Calu3 (cell line): Measurements from ENCODE around the gene SAMD4B. TPM values are rescaled to one million over a fixed set of nuclear protein-coding genes. Genes with fewer than 3 reads are reported as not detected.

ENCODE experiments used
- Bru-seq: library from RNA; stranded (reverse); fragments of 400-500 nt; gene quantifications from one replicate; lab custom pipeline; 2021; lab: Mats Ljungman, UMichigan
- BruChase-seq, 2 experiments: library from RNA; stranded (reverse); fragments of 400-500 nt; gene quantifications; one replicate each; lab custom pipeline; 2021; lab: Mats Ljungman, UMichigan
- BruUV-seq: library from RNA; stranded (reverse); fragments of 400-500 nt; replicated peaks from 2 replicates; lab custom pipeline; 2021; lab: Mats Ljungman, UMichigan
- CTCF ChIA-PET: fragments of 300-600 bp; sonication (Branson Sonifier 250); formaldehyde crosslinking; loops from one replicate; lab custom pipeline; 2022; ENCODE audit warnings: antibody characterized with exemption; lab: Charles Lee
- DNase-seq: peaks from one replicate; pipeline ENCODE4 v3.0.0; 2022
- H3K27ac Mint-ChIP-seq: one replicate; pipeline ENCODE4 v1.8.0; 2022; ENCODE audit warnings: mixed read lengths; ENCODE audit not compliant: unreplicated experiment
- H3K27me3 Mint-ChIP-seq: one replicate; pipeline ENCODE4 v1.8.0; 2022; ENCODE audit warnings: mixed read lengths; ENCODE audit not compliant: unreplicated experiment
- H3K36me3 Mint-ChIP-seq: one replicate; pipeline ENCODE4 v1.8.0; 2022; ENCODE audit warnings: mild to moderate bottlenecking, moderate library complexity, mixed read lengths; ENCODE audit not compliant: insufficient read depth, unreplicated experiment
- H3K4me1 Mint-ChIP-seq: one replicate; pipeline ENCODE4 v1.8.0; 2022; ENCODE audit warnings: mild to moderate bottlenecking, low read depth, mixed read lengths; ENCODE audit not compliant: unreplicated experiment
- H3K4me3 Mint-ChIP-seq: one replicate; pipeline ENCODE4 v1.8.0; 2022; ENCODE audit warnings: mild to moderate bottlenecking, low read depth, moderate library complexity, mixed read lengths; ENCODE audit not compliant: unreplicated experiment
- H3K9me3 Mint-ChIP-seq: one replicate; pipeline ENCODE4 v1.8.0; 2022; ENCODE audit warnings: low read depth, mixed read lengths; ENCODE audit not compliant: unreplicated experiment
- intact Hi-C: fragments of 100-400 bp; cut with micrococcal nuclease; formaldehyde crosslinking; loops from one replicate; pipeline ENCODE4 v1.10.0; 2022; ENCODE audit not compliant: unreplicated experiment
- long read RNA-seq: library from polyadenylated mRNA; stranded (forward); transcript quantifications from one replicate; pipeline ENCODE4 v2.0.0, GENCODE V29; 2022
- total RNA-seq: library from RNA; stranded (reverse); gene quantifications from 2 replicates; pipeline ENCODE4 v1.2.3, GENCODE V29; 2022
- TF ChIP-seq, protein P1 (sequence below): fragments of 200-600 bp; IDR thresholded peaks from one replicate; pipeline ENCODE4 v1.8.0; 2022; ENCODE audit warnings: antibody characterized with exemption; ENCODE audit not compliant: unreplicated experiment

Gene SAMD4B
- total RNA-seq: 214 and 237 TPM in 2 replicates
- Bru-seq, nascent RNA: percentile 89 among the genes with signal in this experiment
- BruChase-seq, experiment 1, labeled RNA remaining after a 6-hour chase: percentile 95 among the genes with signal in this experiment
- BruChase-seq, experiment 2, labeled RNA remaining after a 2-hour chase: percentile 92 among the genes with signal in this experiment
- long read RNA-seq, transcript SAMD4B-204 (1 exons, 578 nt): major isoform, 7 of 77 reads
- long read RNA-seq, partial matches to known transcripts: 19 of 77 reads
- long read RNA-seq, other reads (novel, unspliced or antisense): 46 of 77 reads

- Mint-ChIP-seq H3K9me3 (no peaks in the 10 kb centered on the region), H3K27ac (peak within 1 kb of the TSS; percentile 82), H3K4me1 (peaks cover 52% of the 10 kb centered on the region), H3K27me3 (peaks cover 19% of the 10 kb centered on the region), H3K36me3 (peaks cover 45% of the 10 kb centered on the region), H3K4me3 (peak within 1 kb of the TSS; percentile 87)
- peak; percentile 100 for DNase-seq
- BruUV-seq: no TSS peak
- intact Hi-C loops: no loop called here
- CTCF ChIA-PET: interaction anchor here (0.5 to 1.7 kb wide), 10 partner anchors 12 to 850 kb away, joined by 3 to 6 read pairs (median 3); partner anchors contain the start of genes MED29, PAF1 and RPS16
- TF ChIP-seq, protein P1, sequence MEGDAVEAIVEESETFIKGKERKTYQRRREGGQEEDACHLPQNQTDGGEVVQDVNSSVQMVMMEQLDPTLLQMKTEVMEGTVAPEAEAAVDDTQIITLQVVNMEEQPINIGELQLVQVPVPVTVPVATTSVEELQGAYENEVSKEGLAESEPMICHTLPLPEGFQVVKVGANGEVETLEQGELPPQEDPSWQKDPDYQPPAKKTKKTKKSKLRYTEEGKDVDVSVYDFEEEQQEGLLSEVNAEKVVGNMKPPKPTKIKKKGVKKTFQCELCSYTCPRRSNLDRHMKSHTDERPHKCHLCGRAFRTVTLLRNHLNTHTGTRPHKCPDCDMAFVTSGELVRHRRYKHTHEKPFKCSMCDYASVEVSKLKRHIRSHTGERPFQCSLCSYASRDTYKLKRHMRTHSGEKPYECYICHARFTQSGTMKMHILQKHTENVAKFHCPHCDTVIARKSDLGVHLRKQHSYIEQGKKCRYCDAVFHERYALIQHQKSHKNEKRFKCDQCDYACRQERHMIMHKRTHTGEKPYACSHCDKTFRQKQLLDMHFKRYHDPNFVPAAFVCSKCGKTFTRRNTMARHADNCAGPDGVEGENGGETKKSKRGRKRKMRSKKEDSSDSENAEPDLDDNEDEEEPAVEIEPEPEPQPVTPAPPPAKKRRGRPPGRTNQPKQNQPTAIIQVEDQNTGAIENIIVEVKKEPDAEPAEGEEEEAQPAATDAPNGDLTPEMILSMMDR: peak; percentile 70
Observed at GRCh38 chr19:39341719-39342604, at the start of gene SAMD4B. SAMD4B (plus strand) TSS chr19:39342421; CDS start chr19:39356894, 14,473 bp downstream.

DNA sequence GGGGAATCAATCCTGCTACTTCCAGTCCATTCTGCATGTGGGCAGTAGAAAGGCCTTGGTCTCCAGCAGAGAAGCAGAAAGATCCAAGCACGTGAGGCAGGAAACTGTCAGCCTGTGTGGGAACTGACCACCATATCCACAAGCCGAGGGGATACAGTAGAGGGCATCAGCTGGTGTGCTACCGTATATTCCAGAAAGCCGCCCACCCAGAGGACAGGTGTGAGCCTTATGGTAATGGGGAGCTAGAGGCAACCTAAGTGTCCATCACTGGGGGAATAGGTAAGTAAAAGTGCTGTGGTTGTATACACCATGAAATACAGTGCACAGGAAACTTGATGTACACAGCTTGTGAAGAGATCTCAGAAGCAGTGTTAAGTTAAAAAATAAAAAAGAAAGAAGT, 48.8 kb upstream of the SAMD4B start:
- H3K36me3 Mint-ChIP-seq: no peaks in the 10 kb centered on the region
- peaks cover 83% of the 10 kb centered on the region for H3K27me3 Mint-ChIP-seq
- TF ChIP-seq, protein P1: no peak
- no TSS peak for BruUV-seq
- H3K4me3 Mint-ChIP-seq: no peak overlapping the region
- CTCF ChIA-PET: interaction anchor here (0.5 to 1.7 kb wide), 2 partner anchors 10 to 130 kb away, joined by 3 read pairs; no protein-coding TSS in a partner anchor
- DNase-seq: no peak
- H3K4me1 Mint-ChIP-seq: no peaks in the 10 kb centered on the region
- no peaks in the 10 kb centered on the region for H3K9me3 Mint-ChIP-seq
- intact Hi-C loops: no loop called here
- H3K27ac Mint-ChIP-seq: no peak overlapping the region

GRCh38 chr19:39296055-39296645, 46.1 kb upstream of the SAMD4B start, which contains the start of gene IFNL1:
IFNL1 (plus strand) TSS chr19:39296407; CDS start chr19:39296422, 15 bp downstream.
- peaks cover 72% of the 10 kb centered on the region for H3K27me3 Mint-ChIP-seq
- no peaks in the 10 kb centered on the region for H3K4me1 Mint-ChIP-seq
- peak; percentile 56 for DNase-seq
- no TSS peak for BruUV-seq
- no peaks in the 10 kb centered on the region for H3K36me3 Mint-ChIP-seq
- no peaks in the 10 kb centered on the region for H3K9me3 Mint-ChIP-seq
- CTCF ChIA-PET: interaction anchor here (0.6 to 1.3 kb wide), 2 partner anchors 9 to 44 kb away, joined by 3 to 4 read pairs; no protein-coding TSS in a partner anchor
- TF ChIP-seq, protein P1: no peak
- intact Hi-C loops: no loop called here
- H3K27ac Mint-ChIP-seq: no peak within 1 kb of the TSS
- no peak within 1 kb of the TSS for H3K4me3 Mint-ChIP-seq

DNA sequence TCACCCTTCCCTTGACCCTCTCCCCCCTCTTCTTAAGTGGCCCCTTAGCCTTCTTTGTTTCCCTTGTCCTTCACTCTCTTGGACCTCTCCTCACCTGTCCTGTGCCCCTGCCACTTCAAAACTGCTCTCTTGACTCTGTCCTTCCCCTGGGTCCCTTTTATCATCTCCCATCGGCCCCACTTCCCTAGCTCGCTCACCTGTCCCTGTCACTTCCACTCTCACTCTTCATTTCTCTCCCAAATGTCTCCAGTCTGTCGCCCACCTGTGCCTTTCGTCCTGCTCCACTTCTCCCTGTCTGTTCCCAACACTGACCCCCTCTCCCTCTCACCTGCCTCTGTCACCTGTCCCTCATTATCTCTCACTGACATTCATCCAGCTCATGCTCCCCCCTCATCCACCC, 45.3 kb upstream of the SAMD4B start:
- Mint-ChIP-seq H3K27me3 (peaks cover 67% of the 10 kb centered on the region), H3K4me1 (no peaks in the 10 kb centered on the region), H3K4me3 (no peak overlapping the region), H3K36me3 (no peaks in the 10 kb centered on the region), H3K27ac (no peak overlapping the region), H3K9me3 (no peaks in the 10 kb centered on the region)
- intact Hi-C loops: no loop called here
- TF ChIP-seq, protein P1: no peak
- CTCF ChIA-PET: interaction anchor here (0.6 to 1.3 kb wide), 4 partner anchors 9 to 260 kb away, joined by 3 to 4 read pairs (median 4); no protein-coding TSS in a partner anchor
- BruUV-seq: no TSS peak
- DNase-seq: no peak
